ENCODE measurements around the gene SYT1.

DNA sequence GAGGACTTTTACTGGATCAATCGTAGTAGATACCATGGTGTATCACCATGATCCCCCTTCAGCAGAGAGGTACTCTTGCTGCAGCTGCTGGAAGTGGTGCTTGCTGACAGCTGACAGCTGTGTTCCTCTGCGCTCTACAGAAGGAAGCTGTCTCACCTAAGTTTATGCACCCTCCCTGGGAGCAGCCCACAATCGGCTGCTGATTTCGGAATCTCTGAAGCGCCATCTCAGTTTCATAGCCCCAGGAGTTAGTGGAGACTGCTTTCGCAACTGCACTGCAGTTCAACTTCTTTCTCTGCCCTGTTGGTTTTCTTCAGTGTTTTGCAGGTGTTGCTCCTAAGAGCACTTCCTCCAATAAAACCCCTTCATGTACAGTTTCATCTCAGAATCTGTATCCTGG is 588.3 kb downstream of the SYT1 start:
- TF ChIP-seq, protein P1, sequence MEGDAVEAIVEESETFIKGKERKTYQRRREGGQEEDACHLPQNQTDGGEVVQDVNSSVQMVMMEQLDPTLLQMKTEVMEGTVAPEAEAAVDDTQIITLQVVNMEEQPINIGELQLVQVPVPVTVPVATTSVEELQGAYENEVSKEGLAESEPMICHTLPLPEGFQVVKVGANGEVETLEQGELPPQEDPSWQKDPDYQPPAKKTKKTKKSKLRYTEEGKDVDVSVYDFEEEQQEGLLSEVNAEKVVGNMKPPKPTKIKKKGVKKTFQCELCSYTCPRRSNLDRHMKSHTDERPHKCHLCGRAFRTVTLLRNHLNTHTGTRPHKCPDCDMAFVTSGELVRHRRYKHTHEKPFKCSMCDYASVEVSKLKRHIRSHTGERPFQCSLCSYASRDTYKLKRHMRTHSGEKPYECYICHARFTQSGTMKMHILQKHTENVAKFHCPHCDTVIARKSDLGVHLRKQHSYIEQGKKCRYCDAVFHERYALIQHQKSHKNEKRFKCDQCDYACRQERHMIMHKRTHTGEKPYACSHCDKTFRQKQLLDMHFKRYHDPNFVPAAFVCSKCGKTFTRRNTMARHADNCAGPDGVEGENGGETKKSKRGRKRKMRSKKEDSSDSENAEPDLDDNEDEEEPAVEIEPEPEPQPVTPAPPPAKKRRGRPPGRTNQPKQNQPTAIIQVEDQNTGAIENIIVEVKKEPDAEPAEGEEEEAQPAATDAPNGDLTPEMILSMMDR (IDR thresholded peaks at IDR 0.05), result no peak
- TF ChIP-seq POLR2A (IDR thresholded peaks at IDR 0.05; ENCODE audit: low read depth), result no peak
